ENCODE data around the gene RAD51B.

The RAD51B gene

GRCh38 chr14:68476212-68477109 is 656.9 kb downstream of the RAD51B start:
- peaks cover 35% of the 10 kb centered on the region for H3K4me1 ChIP-seq (ENCODE audit: control insufficient read depth, insufficient read depth, low read length)
- no peaks in the 10 kb centered on the region for H3K9me3 ChIP-seq (ENCODE audit: control insufficient read depth, low read length)
- H3K9ac ChIP-seq (ENCODE audit: low read length), result peak overlapping the region; percentile 67
- no peaks in the 10 kb centered on the region for H3K27me3 ChIP-seq (replicated peaks; ENCODE audit: control insufficient read depth, insufficient read depth, low read length)
- H3K4me3 ChIP-seq (ENCODE audit: low read length), result no peak overlapping the region
- H3K36me3 ChIP-seq (ENCODE audit: control insufficient read depth, insufficient read depth, low read length, severe bottlenecking), result no peaks in the 10 kb centered on the region
- peak; percentile 73 for DNase-seq (ENCODE audit: low read depth)

- H3K36me3 ChIP-seq (ENCODE audit: control insufficient read depth, insufficient read depth, low read length, severe bottlenecking), result no peaks in the 10 kb centered on the region
- no peak for DNase-seq (ENCODE audit: low read depth)
- H3K9ac ChIP-seq (ENCODE audit: low read length), result peak overlapping the region; percentile 67
- H3K27me3 ChIP-seq (replicated peaks; ENCODE audit: control insufficient read depth, insufficient read depth, low read length), result no peaks in the 10 kb centered on the region
- no peak overlapping the region for H3K4me3 ChIP-seq (ENCODE audit: low read length)
- no peaks in the 10 kb centered on the region for H3K9me3 ChIP-seq (ENCODE audit: control insufficient read depth, low read length)
- peaks cover 36% of the 10 kb centered on the region for H3K4me1 ChIP-seq (ENCODE audit: control insufficient read depth, insufficient read depth, low read length)
Observed at GRCh38 chr14:68477110-68477455, 657.5 kb downstream of the RAD51B start.

GRCh38 chr14:68477461-68478085 is 658.0 kb downstream of the RAD51B start:
- H3K9ac ChIP-seq (ENCODE audit: low read length), result peak overlapping the region; percentile 67
- no peaks in the 10 kb centered on the region for H3K36me3 ChIP-seq (ENCODE audit: control insufficient read depth, insufficient read depth, low read length, severe bottlenecking)
- H3K4me1 ChIP-seq (ENCODE audit: control insufficient read depth, insufficient read depth, low read length), result peaks cover 41% of the 10 kb centered on the region
- DNase-seq (ENCODE audit: low read depth), result no peak
- no peaks in the 10 kb centered on the region for H3K27me3 ChIP-seq (replicated peaks; ENCODE audit: control insufficient read depth, insufficient read depth, low read length)
- no peaks in the 10 kb centered on the region for H3K9me3 ChIP-seq (ENCODE audit: control insufficient read depth, low read length)
- no peak overlapping the region for H3K4me3 ChIP-seq (ENCODE audit: low read length)

- no peak for DNase-seq (ENCODE audit: low read depth)
Observed at GRCh38 chr14:68479247-68479646, 659.7 kb downstream of the RAD51B start.

GRCh38 chr14:68482018-68482417 is 662.4 kb downstream of the RAD51B start:
- no peak for DNase-seq (ENCODE audit: low read depth)
- H3K9me3 ChIP-seq (ENCODE audit: control insufficient read depth, low read length), result no peaks in the 10 kb centered on the region
- H3K27me3 ChIP-seq (replicated peaks; ENCODE audit: control insufficient read depth, insufficient read depth, low read length), result no peaks in the 10 kb centered on the region
- no peaks in the 10 kb centered on the region for H3K36me3 ChIP-seq (ENCODE audit: control insufficient read depth, insufficient read depth, low read length, severe bottlenecking)
- H3K4me3 ChIP-seq (ENCODE audit: low read length), result no peak overlapping the region
- no peak overlapping the region for H3K9ac ChIP-seq (ENCODE audit: low read length)
- H3K4me1 ChIP-seq (ENCODE audit: control insufficient read depth, insufficient read depth, low read length), result peaks cover 36% of the 10 kb centered on the region

More at GRCh38 chr14:68479247-68479646, 659.7 kb downstream of the RAD51B start:
- Histone ChIP-seq H3K9ac (ENCODE audit: low read length) (no peak overlapping the region), H3K36me3 (ENCODE audit: control insufficient read depth, insufficient read depth, low read length, severe bottlenecking) (no peaks in the 10 kb centered on the region), H3K4me1 (ENCODE audit: control insufficient read depth, insufficient read depth, low read length) (peaks cover 48% of the 10 kb centered on the region), H3K4me3 (ENCODE audit: low read length) (no peak overlapping the region), H3K27me3 (replicated peaks; ENCODE audit: control insufficient read depth, insufficient read depth, low read length) (no peaks in the 10 kb centered on the region), H3K9me3 (ENCODE audit: control insufficient read depth, low read length) (no peaks in the 10 kb centered on the region)

- DNase-seq (ENCODE audit: low read depth), result no peak
- Histone ChIP-seq H3K4me1 (ENCODE audit: control insufficient read depth, insufficient read depth, low read length) (peaks cover 27% of the 10 kb centered on the region), H3K4me3 (ENCODE audit: low read length) (no peak overlapping the region)
Observed at GRCh38 chr14:68482772-68483395, 663.3 kb downstream of the RAD51B start.

GRCh38 chr14:68486033-68486732 is 666.6 kb downstream of the RAD51B start:
- DNase-seq (ENCODE audit: low read depth), result no peak
- Histone ChIP-seq H3K27me3 (replicated peaks; ENCODE audit: control insufficient read depth, insufficient read depth, low read length) (no peaks in the 10 kb centered on the region), H3K9me3 (ENCODE audit: control insufficient read depth, low read length) (no peaks in the 10 kb centered on the region), H3K4me1 (ENCODE audit: control insufficient read depth, insufficient read depth, low read length) (peaks cover 16% of the 10 kb centered on the region), H3K36me3 (ENCODE audit: control insufficient read depth, insufficient read depth, low read length, severe bottlenecking) (no peaks in the 10 kb centered on the region), H3K9ac (ENCODE audit: low read length) (no peak overlapping the region), H3K4me3 (ENCODE audit: low read length) (no peak overlapping the region)

More at GRCh38 chr14:68482772-68483395, 663.3 kb downstream of the RAD51B start:
- H3K9ac ChIP-seq (ENCODE audit: low read length), result no peak overlapping the region
- no peaks in the 10 kb centered on the region for H3K36me3 ChIP-seq (ENCODE audit: control insufficient read depth, insufficient read depth, low read length, severe bottlenecking)
- no peaks in the 10 kb centered on the region for H3K27me3 ChIP-seq (replicated peaks; ENCODE audit: control insufficient read depth, insufficient read depth, low read length)
- H3K9me3 ChIP-seq (ENCODE audit: control insufficient read depth, low read length), result no peaks in the 10 kb centered on the region

- H3K9ac ChIP-seq (ENCODE audit: low read length), result no peak overlapping the region
- peaks cover 16% of the 10 kb centered on the region for H3K4me1 ChIP-seq (ENCODE audit: control insufficient read depth, insufficient read depth, low read length)
- no peaks in the 10 kb centered on the region for H3K9me3 ChIP-seq (ENCODE audit: control insufficient read depth, low read length)
- no peaks in the 10 kb centered on the region for H3K36me3 ChIP-seq (ENCODE audit: control insufficient read depth, insufficient read depth, low read length, severe bottlenecking)
- no peak for DNase-seq (ENCODE audit: low read depth)
- H3K4me3 ChIP-seq (ENCODE audit: low read length), result no peak overlapping the region
- no peaks in the 10 kb centered on the region for H3K27me3 ChIP-seq (replicated peaks; ENCODE audit: control insufficient read depth, insufficient read depth, low read length)
Observed at GRCh38 chr14:68486809-68487208, 667.2 kb downstream of the RAD51B start.

GRCh38 chr14:68487805-68488590 is 668.4 kb downstream of the RAD51B start:
- Histone ChIP-seq H3K27me3 (replicated peaks; ENCODE audit: control insufficient read depth, insufficient read depth, low read length) (no peaks in the 10 kb centered on the region), H3K9ac (ENCODE audit: low read length) (no peak overlapping the region), H3K4me3 (ENCODE audit: low read length) (no peak overlapping the region), H3K36me3 (ENCODE audit: control insufficient read depth, insufficient read depth, low read length, severe bottlenecking) (no peaks in the 10 kb centered on the region), H3K4me1 (ENCODE audit: control insufficient read depth, insufficient read depth, low read length) (peaks cover 5% of the 10 kb centered on the region), H3K9me3 (ENCODE audit: control insufficient read depth, low read length) (no peaks in the 10 kb centered on the region)
- DNase-seq (ENCODE audit: low read depth), result peak; percentile 34

- no peak overlapping the region for H3K9ac ChIP-seq (ENCODE audit: low read length)
- H3K4me1 ChIP-seq (ENCODE audit: control insufficient read depth, insufficient read depth, low read length), result peaks cover 1% of the 10 kb centered on the region
Observed at GRCh38 chr14:68491793-68492192, 672.2 kb downstream of the RAD51B start.

More at GRCh38 chr14:68491793-68492192, 672.2 kb downstream of the RAD51B start:
- DNase-seq (ENCODE audit: low read depth), result no peak
- H3K36me3 ChIP-seq (ENCODE audit: control insufficient read depth, insufficient read depth, low read length, severe bottlenecking), result no peaks in the 10 kb centered on the region
- H3K27me3 ChIP-seq (replicated peaks; ENCODE audit: control insufficient read depth, insufficient read depth, low read length), result no peaks in the 10 kb centered on the region
- no peaks in the 10 kb centered on the region for H3K9me3 ChIP-seq (ENCODE audit: control insufficient read depth, low read length)
- no peak overlapping the region for H3K4me3 ChIP-seq (ENCODE audit: low read length)
